Measurements from ENCODE around the gene ITGB7. TPM values are rescaled to one million over a fixed set of nuclear protein-coding genes. Genes with fewer than 3 reads are reported as not detected.

ITGB7 gene
- total and polyA plus RNA-seq, 9 of the 15 experiments (the other 6 are each of a cell fraction or from before 2014, with no cell fraction given): 0.06 to 2.0 (median 0.67) TPM

GRCh38 chr12:53186745-53187144 lies 20.3 kb downstream of the ITGB7 start:
- no peak overlapping the region for H3K4me2 ChIP-seq (ENCODE audit: insufficient read depth, low read length)
- peaks cover 21% of the 10 kb centered on the region for H3K79me2 ChIP-seq (ENCODE audit: control insufficient read depth, insufficient read depth, low read length)
- 100% methylated on average over 4 of the region's 4 CpGs for WGBS (ENCODE audit: insufficient coverage, low coverage, missing lambda C conversion rate)
- intact Hi-C loops (cut with micrococcal nuclease) (no loop called here), in situ Hi-C loops (cut with MboI) (loop anchor here (10.0 kb wide), 1 partner anchor 762 kb away; no protein-coding TSS in a partner anchor)
- H3K27ac ChIP-seq (ENCODE audit: extremely low read depth, low read depth, low read length): no peak overlapping the region
- no peak overlapping the region for H2AFZ ChIP-seq (ENCODE audit: low read depth, low read length)
- CTCF ChIA-PET (ENCODE audit: low intra/inter-chr PET ratio): no interaction called here
- no peaks in the 10 kb centered on the region for H3K9me1 ChIP-seq (ENCODE audit: control insufficient read depth, insufficient read depth, low read length)
- peaks cover 76% of the 10 kb centered on the region for H3K36me3 ChIP-seq (ENCODE audit: control insufficient read depth, insufficient read depth, low read length)
- peaks cover 13 to 15% of the 10 kb centered on the region in 2 experiments; a peak in 4 of 5 replicates for H3K4me1 ChIP-seq (replicated peaks in 1 of 2; ENCODE audit: control insufficient read depth in 2 of 2, insufficient read depth in 2 of 2, low read length in 2 of 2)
- no peak for FAIRE-seq
- no TSS peak for BruUV-seq (replicated peaks)
- H4K20me1 ChIP-seq (replicated peaks; ENCODE audit: control insufficient read depth, insufficient read depth, low read length): peaks cover 4% of the 10 kb centered on the region; the same call in 1 of the 2 replicates
- ATAC-seq: no peak
- POLR2A ChIA-PET: interaction anchor here (0.8 to 2.1 kb wide), 10 partner anchors 9 to 134 kb away, joined by 3 to 11 read pairs (median 6); partner anchors contain the start of gene ESPL1
- no peak overlapping the region for H3K4me3 ChIP-seq
- no peaks in the 10 kb centered on the region for H3K27me3 ChIP-seq (ENCODE audit: control insufficient read depth in 2 of 2, insufficient read depth in 2 of 2, low read length in 2 of 2)
- H3K9ac ChIP-seq (ENCODE audit: insufficient read depth in 1 of 2, low read depth in 2 of 2, low read length in 2 of 2): no peak overlapping the region
- peak in 1 of 4 experiments; percentile 4 for DNase-seq (ENCODE audit: extremely low read depth in 1 of 4, low spot score in 3 of 4)
- peaks cover 4% of the 10 kb centered on the region for H3K9me3 ChIP-seq (replicated peaks; ENCODE audit: control insufficient read depth, insufficient read depth, low read depth, low read length)
- TF ChIP-seq TEAD2 (tag; IDR thresholded peaks at IDR 0.05): no peak
- TF ChIP-seq ZNF224 (CRISPR knock-in tag; IDR thresholded peaks at IDR 0.05): no peak
- no peak for TF ChIP-seq MCM3 (IDR thresholded peaks at IDR 0.05)
- TF ChIP-seq TCF3 (CRISPR knock-in tag; IDR thresholded peaks at IDR 0.05): no peak
- TF ChIP-seq ETV6 (IDR thresholded peaks at IDR 0.05; ENCODE audit: borderline replicate concordance in 1 of 2, low read depth in 2 of 2, low read length in 1 of 2): no peak
- TF ChIP-seq ETV6 (CRISPR knock-in tag; IDR thresholded peaks at IDR 0.05; ENCODE audit: borderline replicate concordance): no peak
- TF ChIP-seq CEBPZ (IDR thresholded peaks at IDR 0.05; ENCODE audit: borderline replicate concordance, low read depth, low read length): no peak
- no peak for TF ChIP-seq PTBP1 (IDR thresholded peaks at IDR 0.05; ENCODE audit: low read depth, low read length)
- TF ChIP-seq ZNF77 (CRISPR knock-in tag; IDR thresholded peaks at IDR 0.05): no peak
- no peak for TF ChIP-seq GATAD2A (IDR thresholded peaks at IDR 0.05)
- TF ChIP-seq ZNF316 (IDR thresholded peaks at IDR 0.05): no peak
- no peak for TF ChIP-seq ZNF175 (CRISPR knock-in tag; IDR thresholded peaks at IDR 0.05; ENCODE audit: low read depth)
- TF ChIP-seq ZNF395 (CRISPR knock-in tag; IDR thresholded peaks at IDR 0.05): no peak
